HCT116 (cell line): ENCODE results near the gene CFAP99. TPM values are rescaled to one million over a fixed set of nuclear protein-coding genes. Genes with fewer than 3 reads are reported as not detected.

Source experiments
- ATAC-seq: fragments of 200-7000 bp; cut with Tn5 transposase; 2 replicates; pipeline ENCODE4 v1.9.1; 2020; ENCODE audit warnings: mild to moderate bottlenecking, moderate library complexity
- BruUV-seq: library from RNA; stranded (reverse); fragments of 400-500 nt; replicated peaks from 2 replicates; lab custom pipeline; 2021; lab: Mats Ljungman, UMichigan
- CTCF ChIA-PET: fragments of 300-600 bp; sonication (Branson Sonifier 250); formaldehyde crosslinking; loops from one replicate; lab custom pipeline; 2021; ENCODE audit warnings: antibody characterized with exemption; lab: Charles Lee
- POLR2A ChIA-PET: fragments of 300-600, 350-600 bp; sonication (Branson Sonifier 250); formaldehyde crosslinking; loops from one replicate; lab custom pipeline; 2021; ENCODE audit warnings: antibody characterized with exemption; lab: Charles Lee
- RAD21 ChIA-PET, 2 experiments: fragments of 300-600 bp; sonication (Branson Sonifier 250); formaldehyde crosslinking; loops; one replicate each; lab custom pipeline; 2023; ENCODE audit warnings: low total read pairs in 2 of 2; ENCODE audit not compliant: uncharacterized antibody in 2 of 2, unreplicated experiment in 2 of 2, low non-redundant PET in 1 of 2; lab: Charles Lee
- DNase-seq: peaks from one replicate; pipeline ENCODE4 v3.0.0-alpha.2; 2010; ENCODE audit warnings: low read depth, low spot score
- H2AFZ ChIP-seq: fragments of 200-600 bp; shearing (Covaris generic), sonication (generic); 2 replicates; pipeline ENCODE4 v1.6.1; 2017; ENCODE audit warnings: low read depth, mixed run types, mixed read lengths, antibody characterized with exemption, low read length; ENCODE audit not compliant: poor library complexity, severe bottlenecking
- H3K27ac ChIP-seq: 2 replicates; pipeline ENCODE4 v1.5.1; 2012; ENCODE audit warnings: low read depth, low read length
- H3K27me3 ChIP-seq: fragments of 200-600 bp; sonication (generic); 2 replicates; pipeline ENCODE4 v1.6.1; 2016; ENCODE audit warnings: mixed run types, low read length, mixed read lengths; ENCODE audit not compliant: insufficient read depth
- H3K36me3 ChIP-seq, 2 experiments: fragments of 200-500 bp in 1 of 2; fragments of 200-600 bp in 1 of 2; sonication (Bioruptor generic) in 1 of 2; sonication (generic) in 1 of 2; 2 replicates each; pipeline versions ENCODE4 v1.5.1 to v1.6.1; 2014 to 2016; ENCODE audit warnings: low read length in 2 of 2, inconsistent platforms in 1 of 2, mixed read lengths in 1 of 2, mixed run types in 1 of 2; ENCODE audit not compliant: insufficient read depth in 2 of 2, control insufficient read depth in 1 of 2
- H3K4me1 ChIP-seq, 2 experiments: fragments of 200-600 bp in 1 of 2; sonication (generic) in 1 of 2; 2 replicates each; pipeline versions ENCODE4 v1.5.1 to v1.6.1; 2012 to 2017; ENCODE audit warnings: low read length in 2 of 2, inconsistent platforms in 1 of 2, mild to moderate bottlenecking in 1 of 2, mixed read lengths in 1 of 2, mixed run types in 1 of 2, moderate library complexity in 1 of 2; ENCODE audit not compliant: insufficient read depth in 2 of 2, control insufficient read depth in 1 of 2
- H3K4me2 ChIP-seq: fragments of 200-600 bp; sonication (generic); 2 replicates; pipeline ENCODE4 v1.6.1; 2017; ENCODE audit warnings: mixed run types, low read length, mixed read lengths
- H3K4me3 ChIP-seq, 2 experiments: fragments of 200-600 bp in 1 of 2; sonication (generic) in 1 of 2; replicated peaks in 1 of 2; 2 replicates each; pipeline ENCODE4 v1.5.1; 2011 to 2016; ENCODE audit warnings: low read length in 2 of 2, control low read depth in 1 of 2, low read depth in 1 of 2, mild to moderate bottlenecking in 1 of 2, mixed read lengths in 1 of 2, mixed run types in 1 of 2
- H3K79me2 ChIP-seq: fragments of 200-600 bp; sonication (generic); 2 replicates; pipeline ENCODE4 v1.6.1; 2017; ENCODE audit warnings: mild to moderate bottlenecking, mixed run types, low read length, moderate library complexity, mixed read lengths; ENCODE audit not compliant: insufficient read depth
- H3K9ac ChIP-seq: fragments of 200-600 bp; sonication (generic); 2 replicates; pipeline ENCODE4 v1.6.1; 2016; ENCODE audit warnings: low read length, mixed read lengths
- H3K9me2 ChIP-seq: fragments of 200-600 bp; sonication (generic), shearing (Covaris generic); 2 replicates; pipeline ENCODE4 v1.6.1; 2017; ENCODE audit warnings: mixed run types, mild to moderate bottlenecking, moderate library complexity; ENCODE audit not compliant: insufficient read depth
- H3K9me3 ChIP-seq, 2 experiments: fragments of 200-500 bp in 1 of 2; fragments of 200-600 bp in 1 of 2; sonication (Bioruptor generic) in 1 of 2; sonication (generic) in 1 of 2; 2 replicates each; pipeline ENCODE4 v1.6.1; 2014 to 2017; ENCODE audit warnings: low read length in 2 of 2, mixed read lengths in 2 of 2, inconsistent platforms in 1 of 2, low read depth in 1 of 2, mild to moderate bottlenecking in 1 of 2, mixed run types in 1 of 2, moderate library complexity in 1 of 2; ENCODE audit not compliant: control insufficient read depth in 1 of 2, insufficient read depth in 1 of 2
- H4K20me1 ChIP-seq: fragments of 200-600 bp; sonication (generic), shearing (Covaris generic); 2 replicates; pipeline ENCODE4 v1.6.1; 2017; ENCODE audit warnings: mixed run types, mild to moderate bottlenecking, moderate library complexity; ENCODE audit not compliant: insufficient read depth
- EGR1 ChIP-seq: IDR thresholded peaks from 2 replicates; pipeline ENCODE4 v1.6.1; 2012; ENCODE audit warnings: low read depth
- ELF1 ChIP-seq: IDR thresholded peaks from 2 replicates; pipeline ENCODE4 v1.6.1; 2012; ENCODE audit warnings: low read depth, borderline replicate concordance
- EZH2phosphoT487 ChIP-seq: fragments of 200-600 bp; IDR thresholded peaks from 2 replicates; pipeline ENCODE4 v1.6.1; 2018; ENCODE audit warnings: antibody characterized with exemption, borderline replicate concordance
- FOSL1 ChIP-seq: IDR thresholded peaks from 2 replicates; pipeline ENCODE4 v1.6.1; 2012; ENCODE audit warnings: low read depth
- JUND ChIP-seq: IDR thresholded peaks from 2 replicates; pipeline ENCODE4 v1.6.1; 2012
- POLR2A ChIP-seq: IDR thresholded peaks from 2 replicates; pipeline ENCODE4 v1.7.0; 2011; ENCODE audit warnings: borderline replicate concordance; ENCODE audit not compliant: insufficient read depth, insufficient read length; ENCODE audit errors: extremely low read depth
- POLR2AphosphoS5 ChIP-seq: IDR thresholded peaks from 2 replicates; pipeline ENCODE4 v1.6.1; 2011; ENCODE audit warnings: mild to moderate bottlenecking, low read depth, low read length, moderate library complexity
- RAD21 ChIP-seq: IDR thresholded peaks from 2 replicates; pipeline ENCODE4 v1.6.1; 2012; ENCODE audit warnings: low read depth, mild to moderate bottlenecking
- SIN3A ChIP-seq: IDR thresholded peaks from 2 replicates; pipeline ENCODE4 v1.6.1; 2012; ENCODE audit warnings: low read depth
- SP1 ChIP-seq: IDR thresholded peaks from 2 replicates; pipeline ENCODE4 v1.6.1; 2012; ENCODE audit warnings: low read depth
- YY1 ChIP-seq: IDR thresholded peaks from 2 replicates; pipeline ENCODE4 v1.6.1; 2011; ENCODE audit warnings: low read length, low read depth, moderate library complexity, mild to moderate bottlenecking; ENCODE audit not compliant: insufficient replicate concordance; ENCODE audit errors: extremely low read depth
- intact Hi-C: fragments of 100-400 bp; cut with micrococcal nuclease; formaldehyde crosslinking; loops from 2 replicates; pipeline ENCODE4 v1.10.0; 2022
- total RNA-seq: library from RNA; stranded (reverse); gene quantifications from one replicate; pipeline ENCODE4 v1.2.1, GENCODE V29; 2021; ENCODE audit not compliant: unreplicated experiment
- TF ChIP-seq, protein P1 (sequence below): IDR thresholded peaks from 2 replicates; pipeline ENCODE4 v1.6.1; 2012
- TF ChIP-seq, protein P2 (sequence below): IDR thresholded peaks from 2 replicates; pipeline ENCODE4 v1.6.1; 2012
- TF ChIP-seq, protein P3 (sequence below): IDR thresholded peaks from 2 replicates; pipeline ENCODE4 v1.6.1; 2012; ENCODE audit warnings: low read depth
- TF ChIP-seq, protein P4 (sequence below): IDR thresholded peaks from 2 replicates; pipeline ENCODE4 v1.6.1; 2011; ENCODE audit warnings: mild to moderate bottlenecking, low read length, moderate library complexity; ENCODE audit not compliant: insufficient replicate concordance; ENCODE audit errors: extremely low read depth

Gene CFAP99
- total RNA-seq, 1 experiment from 2014 or later = 0.42 TPM

DNA sequence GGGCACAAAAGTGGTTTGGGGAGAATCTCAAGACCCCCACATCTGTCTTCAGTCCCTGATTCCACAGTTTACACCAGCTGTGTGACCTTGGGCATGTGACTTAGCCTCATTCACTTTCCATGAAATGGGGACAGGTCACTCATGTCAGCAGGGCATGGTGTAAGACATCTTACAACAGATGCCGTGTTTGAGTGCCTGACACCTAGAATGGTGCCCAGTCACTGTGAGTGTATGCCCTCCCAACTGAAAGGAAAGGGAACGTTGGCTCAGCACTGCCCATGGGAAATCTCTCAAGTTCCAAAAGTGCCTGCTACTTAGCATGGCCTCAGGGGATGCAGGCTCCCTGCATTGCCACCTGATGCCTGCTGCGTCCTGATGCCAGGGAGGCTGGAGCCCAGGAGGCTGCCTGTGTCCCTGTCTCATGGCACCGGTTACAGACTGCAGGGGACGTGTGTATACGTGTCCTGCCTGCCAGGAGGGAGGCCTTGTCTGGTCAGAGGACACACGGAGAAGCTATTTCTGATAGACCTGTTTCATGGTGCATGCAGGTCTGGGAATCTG, 82.4 kb downstream of the CFAP99 start:
- no peak for TF ChIP-seq SP1
- TF ChIP-seq EGR1 = no peak
- no peak for TF ChIP-seq JUND
- TF ChIP-seq POLR2A = no peak
- TF ChIP-seq, protein P1, sequence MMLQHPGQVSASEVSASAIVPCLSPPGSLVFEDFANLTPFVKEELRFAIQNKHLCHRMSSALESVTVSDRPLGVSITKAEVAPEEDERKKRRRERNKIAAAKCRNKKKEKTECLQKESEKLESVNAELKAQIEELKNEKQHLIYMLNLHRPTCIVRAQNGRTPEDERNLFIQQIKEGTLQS = no peak
- TF ChIP-seq EZH2phosphoT487 = no peak
- TF ChIP-seq FOSL1 = no peak
- TF ChIP-seq SIN3A = no peak
- no peak for TF ChIP-seq ELF1
- TF ChIP-seq RAD21 = no peak
- TF ChIP-seq, protein P2, sequence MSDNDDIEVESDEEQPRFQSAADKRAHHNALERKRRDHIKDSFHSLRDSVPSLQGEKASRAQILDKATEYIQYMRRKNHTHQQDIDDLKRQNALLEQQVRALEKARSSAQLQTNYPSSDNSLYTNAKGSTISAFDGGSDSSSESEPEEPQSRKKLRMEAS = no peak
- no peak for TF ChIP-seq POLR2AphosphoS5
- TF ChIP-seq, protein P3, sequence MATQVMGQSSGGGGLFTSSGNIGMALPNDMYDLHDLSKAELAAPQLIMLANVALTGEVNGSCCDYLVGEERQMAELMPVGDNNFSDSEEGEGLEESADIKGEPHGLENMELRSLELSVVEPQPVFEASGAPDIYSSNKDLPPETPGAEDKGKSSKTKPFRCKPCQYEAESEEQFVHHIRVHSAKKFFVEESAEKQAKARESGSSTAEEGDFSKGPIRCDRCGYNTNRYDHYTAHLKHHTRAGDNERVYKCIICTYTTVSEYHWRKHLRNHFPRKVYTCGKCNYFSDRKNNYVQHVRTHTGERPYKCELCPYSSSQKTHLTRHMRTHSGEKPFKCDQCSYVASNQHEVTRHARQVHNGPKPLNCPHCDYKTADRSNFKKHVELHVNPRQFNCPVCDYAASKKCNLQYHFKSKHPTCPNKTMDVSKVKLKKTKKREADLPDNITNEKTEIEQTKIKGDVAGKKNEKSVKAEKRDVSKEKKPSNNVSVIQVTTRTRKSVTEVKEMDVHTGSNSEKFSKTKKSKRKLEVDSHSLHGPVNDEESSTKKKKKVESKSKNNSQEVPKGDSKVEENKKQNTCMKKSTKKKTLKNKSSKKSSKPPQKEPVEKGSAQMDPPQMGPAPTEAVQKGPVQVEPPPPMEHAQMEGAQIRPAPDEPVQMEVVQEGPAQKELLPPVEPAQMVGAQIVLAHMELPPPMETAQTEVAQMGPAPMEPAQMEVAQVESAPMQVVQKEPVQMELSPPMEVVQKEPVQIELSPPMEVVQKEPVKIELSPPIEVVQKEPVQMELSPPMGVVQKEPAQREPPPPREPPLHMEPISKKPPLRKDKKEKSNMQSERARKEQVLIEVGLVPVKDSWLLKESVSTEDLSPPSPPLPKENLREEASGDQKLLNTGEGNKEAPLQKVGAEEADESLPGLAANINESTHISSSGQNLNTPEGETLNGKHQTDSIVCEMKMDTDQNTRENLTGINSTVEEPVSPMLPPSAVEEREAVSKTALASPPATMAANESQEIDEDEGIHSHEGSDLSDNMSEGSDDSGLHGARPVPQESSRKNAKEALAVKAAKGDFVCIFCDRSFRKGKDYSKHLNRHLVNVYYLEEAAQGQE = no peak
- TF ChIP-seq, protein P4, sequence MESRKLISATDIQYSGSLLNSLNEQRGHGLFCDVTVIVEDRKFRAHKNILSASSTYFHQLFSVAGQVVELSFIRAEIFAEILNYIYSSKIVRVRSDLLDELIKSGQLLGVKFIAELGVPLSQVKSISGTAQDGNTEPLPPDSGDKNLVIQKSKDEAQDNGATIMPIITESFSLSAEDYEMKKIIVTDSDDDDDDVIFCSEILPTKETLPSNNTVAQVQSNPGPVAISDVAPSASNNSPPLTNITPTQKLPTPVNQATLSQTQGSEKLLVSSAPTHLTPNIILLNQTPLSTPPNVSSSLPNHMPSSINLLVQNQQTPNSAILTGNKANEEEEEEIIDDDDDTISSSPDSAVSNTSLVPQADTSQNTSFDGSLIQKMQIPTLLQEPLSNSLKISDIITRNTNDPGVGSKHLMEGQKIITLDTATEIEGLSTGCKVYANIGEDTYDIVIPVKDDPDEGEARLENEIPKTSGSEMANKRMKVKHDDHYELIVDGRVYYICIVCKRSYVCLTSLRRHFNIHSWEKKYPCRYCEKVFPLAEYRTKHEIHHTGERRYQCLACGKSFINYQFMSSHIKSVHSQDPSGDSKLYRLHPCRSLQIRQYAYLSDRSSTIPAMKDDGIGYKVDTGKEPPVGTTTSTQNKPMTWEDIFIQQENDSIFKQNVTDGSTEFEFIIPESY = no peak
- no peak for TF ChIP-seq YY1
- intact Hi-C loops = no loop called here
- Histone ChIP-seq H3K79me2 (peaks cover 86% of the 10 kb centered on the region), H3K9ac (no peak overlapping the region), H2AFZ (no peak overlapping the region), H3K4me1 (no peaks in the 10 kb centered on the region), H3K27me3 (no peaks in the 10 kb centered on the region), H3K4me3 (no peak overlapping the region), H3K9me2 (no peaks in the 10 kb centered on the region), H3K27ac (no peak overlapping the region), H4K20me1 (peaks cover 3% of the 10 kb centered on the region; the same call in 1 of the 2 replicates), H3K9me3 (no peaks in the 10 kb centered on the region), H3K4me2 (no peak overlapping the region), H3K36me3 (peaks cover 55 to 56% of the 10 kb centered on the region in 2 experiments)
- no peak for DNase-seq
- BruUV-seq = no TSS peak
- ATAC-seq = no peak
- POLR2A ChIA-PET = no interaction called here
- CTCF ChIA-PET = no interaction called here
- RAD21 ChIA-PET = no interaction called here
